IMR-90 (cell line): ENCODE measurements around the gene ZNF253. TPM values are rescaled to one million over a fixed set of nuclear protein-coding genes. Genes with fewer than 3 reads are reported as not detected.

ENCODE experiments used
- ATAC-seq: fragments of 200-7000 bp; cut with Tn5 transposase; 2 replicates; pipeline ENCODE4 v1.9.1; 2020; ENCODE audit warnings: low read depth, mild to moderate bottlenecking, moderate library complexity
- BruUV-seq: library from RNA; stranded (reverse); fragments of 400-500 nt; replicated peaks from 2 replicates; lab custom pipeline; 2021; lab: Mats Ljungman, UMichigan
- CTCF ChIA-PET: fragments of 300-600 bp; formaldehyde crosslinking; extraction: SDS; loops from one replicate; lab custom pipeline; 2021; ENCODE audit warnings: antibody characterized with exemption; lab: Yijun Ruan, JAX
- POLR2A ChIA-PET: fragments of 300-600 bp; sonication (Branson Sonifier 250); formaldehyde crosslinking; loops from one replicate; lab custom pipeline; 2022; ENCODE audit warnings: antibody characterized with exemption; ENCODE audit not compliant: unreplicated experiment; lab: Charles Lee
- DNase-seq: peaks from one replicate; pipeline ENCODE4 v3.0.0; 2013
- H2AFZ ChIP-seq: replicated peaks from 2 replicates; pipeline ENCODE3; 2013; ENCODE audit warnings: low read length, mild to moderate bottlenecking; ENCODE audit not compliant: poor library complexity
- H2AK5ac ChIP-seq: 2 replicates; pipeline ENCODE4 v1.6.1; 2013; ENCODE audit warnings: low read depth, low read length, inconsistent platforms
- H2AK9ac ChIP-seq: replicated peaks from 2 replicates; pipeline ENCODE3; 2013; ENCODE audit warnings: mild to moderate bottlenecking, low read depth, low read length, moderate library complexity; ENCODE audit not compliant: poor library complexity
- H2BK120ac ChIP-seq: 2 replicates; pipeline ENCODE4 v1.6.1; 2013; ENCODE audit warnings: low read depth, low read length, inconsistent platforms
- H2BK15ac ChIP-seq: 3 replicates; pipeline ENCODE4 v1.6.1; 2013; ENCODE audit warnings: low read depth, low read length, inconsistent platforms
- H2BK20ac ChIP-seq: 2 replicates; pipeline ENCODE4 v1.6.1; 2013; ENCODE audit warnings: low read depth, mild to moderate bottlenecking, inconsistent platforms, low read length, moderate library complexity
- H2BK5ac ChIP-seq: 2 replicates; pipeline ENCODE4 v1.6.1; 2013; ENCODE audit warnings: mild to moderate bottlenecking, low read depth, low read length, inconsistent platforms; ENCODE audit not compliant: poor library complexity, severe bottlenecking
- H3K14ac ChIP-seq: replicated peaks from 2 replicates; pipeline ENCODE4 v1.6.1; 2013; ENCODE audit warnings: low read depth, low read length, inconsistent platforms
- H3K18ac ChIP-seq: 2 replicates; pipeline ENCODE4 v1.6.1; 2013; ENCODE audit warnings: low read depth, low read length, control low read depth
- H3K23ac ChIP-seq: 2 replicates; pipeline ENCODE4 v1.6.1; 2013; ENCODE audit warnings: low read depth, low read length, inconsistent platforms
- H3K27ac ChIP-seq: 2 replicates; pipeline ENCODE4 v1.5.1; 2013; ENCODE audit warnings: mild to moderate bottlenecking, control low read depth, low read length; ENCODE audit not compliant: insufficient read depth
- H3K27me3 ChIP-seq: 2 replicates; pipeline ENCODE4 v1.6.1; 2013; ENCODE audit warnings: low read length; ENCODE audit not compliant: control insufficient read depth, insufficient read depth
- H3K36me3 ChIP-seq: 2 replicates; pipeline ENCODE4 v1.6.1; 2013; ENCODE audit warnings: low read length, mixed read lengths; ENCODE audit not compliant: control insufficient read depth, insufficient read depth
- H3K4ac ChIP-seq: 2 replicates; pipeline ENCODE4 v1.6.1; 2013; ENCODE audit warnings: low read depth, low read length, inconsistent platforms
- H3K4me1 ChIP-seq: 2 replicates; pipeline ENCODE4 v1.6.1; 2013; ENCODE audit warnings: low read length, mixed read lengths; ENCODE audit not compliant: control insufficient read depth, insufficient read depth
- H3K4me2 ChIP-seq: 2 replicates; pipeline ENCODE4 v1.6.1; 2013; ENCODE audit warnings: low read depth, mild to moderate bottlenecking, control low read depth, low read length, moderate library complexity
- H3K4me3 ChIP-seq: 2 replicates; pipeline ENCODE4 v1.5.1; 2013; ENCODE audit warnings: low read depth, mild to moderate bottlenecking, control low read depth, low read length, moderate library complexity; ENCODE audit not compliant: insufficient read depth
- H3K56ac ChIP-seq: 2 replicates; pipeline ENCODE4 v1.6.1; 2013; ENCODE audit warnings: low read length, inconsistent platforms; ENCODE audit not compliant: insufficient read depth; ENCODE audit errors: extremely low read depth
- H3K79me1 ChIP-seq, 2 experiments: 2 replicates each; pipeline ENCODE4 v1.6.1; 2013; ENCODE audit warnings: low read length in 2 of 2, inconsistent platforms in 1 of 2, low read depth in 1 of 2
- H3K9ac ChIP-seq: 2 replicates; pipeline ENCODE4 v1.6.1; 2013; ENCODE audit warnings: low read depth, low read length, control low read depth
- H3K9me1 ChIP-seq: 2 replicates; pipeline ENCODE4 v1.6.1; 2013; ENCODE audit warnings: low read length, inconsistent platforms; ENCODE audit not compliant: insufficient read depth
- H3K9me3 ChIP-seq: 2 replicates; pipeline ENCODE4 v1.6.1; 2013; ENCODE audit warnings: low read length; ENCODE audit not compliant: control insufficient read depth, insufficient read depth
- H4K20me1 ChIP-seq: 2 replicates; pipeline ENCODE4 v1.6.1; 2013; ENCODE audit warnings: low read length, inconsistent platforms; ENCODE audit not compliant: insufficient read depth
- H4K5ac ChIP-seq: 2 replicates; pipeline ENCODE4 v1.6.1; 2013; ENCODE audit warnings: mild to moderate bottlenecking, low read depth, low read length, control low read depth
- H4K8ac ChIP-seq, 2 experiments: 2 replicates each; pipeline ENCODE4 v1.6.1; 2013; ENCODE audit warnings: low read depth in 2 of 2, low read length in 2 of 2, control low read depth in 1 of 2, inconsistent platforms in 1 of 2
- H4K91ac ChIP-seq: 2 replicates; pipeline ENCODE4 v1.6.1; 2013; ENCODE audit warnings: low read depth, low read length, inconsistent platforms; ENCODE audit not compliant: insufficient read depth
- CHD1 ChIP-seq: IDR thresholded peaks from 2 replicates; pipeline ENCODE4 v1.6.1; 2012; ENCODE audit warnings: low read depth, low read length, improper control_type of control experiment
- RFX5 ChIP-seq: IDR thresholded peaks from 2 replicates; pipeline ENCODE4 v1.8.0; 2012; ENCODE audit warnings: low read depth, mild to moderate bottlenecking, low read length, moderate library complexity
- WGBS, 2 experiments: methylation state at CpG; one replicate each; pipeline versions ENCODE4 v1.1.5 to v1.1.7; 2013; ENCODE audit warnings: missing lambda C conversion rate in 2 of 2; ENCODE audit not compliant: insufficient read length in 1 of 2; ENCODE audit errors: extremely low coverage in 2 of 2; 5-methylcytosine and 5-hydroxymethylcytosine counted together
- dilution Hi-C: fragments of 300-500 bp; cut with HindIII; formaldehyde crosslinking; loops from one replicate; pipeline ENCODE4 v1.14.3; 2018; ENCODE audit warnings: low sequenced_read_pairs; ENCODE audit not compliant: unreplicated experiment
- in situ Hi-C: fragments of 300-500 bp; cut with MboI; formaldehyde crosslinking; loops from 3 replicates; pipeline ENCODE4 v1.14.3; 2019; ENCODE audit warnings: low sequenced_read_pairs, inconsistent platforms, mixed read lengths
- intact Hi-C: fragments of 100-400 bp; cut with micrococcal nuclease; formaldehyde crosslinking; loops from 2 replicates; pipeline ENCODE4 v1.10.0; 2022
- polyA plus RNA-seq, 3 experiments: library from polyadenylated mRNA; depleted of rRNA; stranded (reverse); fragments of >200 nt; gene quantifications; 2 replicates each; pipeline ENCODE4 v1.2.3, GENCODE V29; 2012; ENCODE audit warnings: low replicate concordance in 1 of 3
- total RNA-seq: library from RNA; depleted of rRNA; stranded (reverse); fragments of >200 nt; gene quantifications from 2 replicates; pipeline ENCODE4 v1.2.3, GENCODE V29; 2012

Gene ZNF253
- total and polyA plus RNA-seq, 2 of the 4 experiments (the other 2 are of a cell fraction), result 0.74 to 3.4 TPM

GRCh38 chr19:19900139-19900728 is 34.6 kb downstream of the ZNF253 start:
- no TSS peak for BruUV-seq
- Histone ChIP-seq H3K36me3 (no peaks in the 10 kb centered on the region; the same call in 1 of the 2 replicates), H3K14ac (peak overlapping the region; percentile 61), H2AK5ac (no peak overlapping the region; the same call in 1 of the 2 replicates), H3K4me1 (no peaks in the 10 kb centered on the region), H3K79me1 (peaks cover 0 to 3% of the 10 kb centered on the region in 2 experiments; a peak in 1 of 4 replicates), H3K27ac (peak overlapping the region; percentile 67; the same call in 1 of the 2 replicates), H3K4me2 (peak overlapping the region; percentile 76), H2BK5ac (peak overlapping the region; percentile 81), H3K4ac (peak overlapping the region; percentile 73; the same call in 1 of the 2 replicates), H3K4me3 (peak overlapping the region; percentile 73), H3K9me3 (peaks cover 16% of the 10 kb centered on the region), H3K9ac (peak overlapping the region; percentile 85), H2BK15ac (0 out of 3 replicates have a peak overlapping the region, but pooled peaks have one; percentile 10), H4K91ac (peak overlapping the region; percentile 43), H3K9me1 (no peaks in the 10 kb centered on the region), H4K5ac (peak overlapping the region; percentile 8), H2BK20ac (no peak overlapping the region), H4K20me1 (no peaks in the 10 kb centered on the region), H3K18ac (peak overlapping the region; percentile 8; the same call in 1 of the 2 replicates), H3K23ac (peak overlapping the region; percentile 57; the same call in 1 of the 2 replicates), H2AK9ac (no peak overlapping the region), H3K27me3 (no peaks in the 10 kb centered on the region), H4K8ac (peak overlapping the region; percentile 33 to 64), H2BK120ac (no peak overlapping the region; the same call in 1 of the 2 replicates), H2AFZ (peak overlapping the region; percentile 96), H3K56ac (peak overlapping the region; percentile 83)
- DNase-seq, result peak; percentile 75
- dilution Hi-C loops, result no loop called here
- ChIA-PET CTCF (no interaction called here), POLR2A (interaction anchor here (1.5 kb wide), 1 partner anchor 124 kb away, joined by 3 read pairs; no protein-coding TSS in a partner anchor)
- no CpG with 5 or more reads among the region's 9 CpGs for WGBS, 2 experiments
- TF ChIP-seq RFX5, result 0 out of 2 replicates have a peak, but pooled peaks have one; percentile 0
- TF ChIP-seq CHD1, result no peak
- in situ Hi-C loops, result no loop called here
- peak; percentile 61 for ATAC-seq
- intact Hi-C loops, result loop anchor here (2.0 kb wide), 1 partner anchor 59 kb away; no protein-coding TSS in a partner anchor
